ENCODE measurements around the gene TM4SF20. TPM values are rescaled to one million over a fixed set of nuclear protein-coding genes. Genes with fewer than 3 reads are reported as not detected.

TM4SF20 gene
- polyA plus RNA-seq (2011; rRNA removed) (0.82 and 1.1 TPM in 2 replicates), polyA minus RNA-seq (2011; rRNA and poly(A)+ RNA removed) (0.14 and 0.30 TPM in 2 replicates)

GRCh38 chr2:227379095-227379494 lies at the start of gene TM4SF20:
TM4SF20 (minus strand) TSS chr2:227379306; CDS start chr2:227379268, 38 bp downstream.
- ChIA-PET POLR2A (interaction anchor here (2.5 kb wide), 1 partner anchor 9 kb away, joined by 16 read pairs; no protein-coding TSS in a partner anchor), CTCF (interaction anchor here (1.0 to 4.4 kb wide), 6 partner anchors 7 to 387 kb away, joined by 3 to 29 read pairs (median 4); no protein-coding TSS in a partner anchor)
- H3K27ac ChIP-seq (ENCODE audit: low read depth, low read length) = no peak within 1 kb of the TSS
- H3K27me3 ChIP-seq (ENCODE audit: control insufficient read depth, insufficient read depth, low read length) = no peaks in the 10 kb centered on the region
- no peak for DNase-seq (ENCODE audit: low read depth, low spot score)
- no peak within 1 kb of the TSS for H3K4me3 ChIP-seq (ENCODE audit: low read depth, low read length)
- TF ChIP-seq CTCF (IDR thresholded peaks at IDR 0.05; ENCODE audit: low read depth, low read length) = no peak
- H3K9me3 ChIP-seq (ENCODE audit: control insufficient read depth, insufficient read depth, low read length) = no peaks in the 10 kb centered on the region; the same call in 1 of the 2 replicates

GRCh38 chr2:227428731-227429285 lies 49.7 kb upstream of the TM4SF20 start:
- no peak for DNase-seq (ENCODE audit: low read depth, low spot score)
- Histone ChIP-seq H3K27me3 (ENCODE audit: control insufficient read depth, insufficient read depth, low read length) (no peaks in the 10 kb centered on the region), H3K4me3 (ENCODE audit: low read depth, low read length) (no peak overlapping the region), H3K9me3 (ENCODE audit: control insufficient read depth, insufficient read depth, low read length) (peaks cover 13% of the 10 kb centered on the region), H3K27ac (ENCODE audit: low read depth, low read length) (no peak overlapping the region)
- no peak for TF ChIP-seq CTCF (IDR thresholded peaks at IDR 0.05; ENCODE audit: low read depth, low read length)
- CTCF ChIA-PET = interaction anchor here (0.6 kb wide), 1 partner anchor 30 kb away, joined by 3 read pairs; no protein-coding TSS in a partner anchor
- POLR2A ChIA-PET = interaction anchor here (0.6 kb wide), 1 partner anchor 13 kb away, joined by 3 read pairs; no protein-coding TSS in a partner anchor

- no peak for TF ChIP-seq CTCF (IDR thresholded peaks at IDR 0.05; ENCODE audit: low read depth, low read length)
- CTCF ChIA-PET = no interaction called here
- Histone ChIP-seq H3K4me3 (ENCODE audit: low read depth, low read length) (no peak overlapping the region), H3K27ac (ENCODE audit: low read depth, low read length) (no peak overlapping the region), H3K9me3 (ENCODE audit: control insufficient read depth, insufficient read depth, low read length) (no peaks in the 10 kb centered on the region), H3K27me3 (ENCODE audit: control insufficient read depth, insufficient read depth, low read length) (no peaks in the 10 kb centered on the region)
- POLR2A ChIA-PET = no interaction called here
- DNase-seq (ENCODE audit: low read depth, low spot score) = no peak
These were observed 44.8 kb upstream of the TM4SF20 start for GRCh38 chr2:227423656-227424499.

- H3K27ac ChIP-seq (ENCODE audit: low read depth, low read length) = no peak overlapping the region
- ChIA-PET CTCF (no interaction called here), POLR2A (no interaction called here)
- H3K9me3 ChIP-seq (ENCODE audit: control insufficient read depth, insufficient read depth, low read length) = no peaks in the 10 kb centered on the region
- DNase-seq (ENCODE audit: low read depth, low spot score) = no peak
- H3K27me3 ChIP-seq (ENCODE audit: control insufficient read depth, insufficient read depth, low read length) = no peaks in the 10 kb centered on the region
- no peak overlapping the region for H3K4me3 ChIP-seq (ENCODE audit: low read depth, low read length)
- no peak for TF ChIP-seq CTCF (IDR thresholded peaks at IDR 0.05; ENCODE audit: low read depth, low read length)
These were observed 41.3 kb upstream of the TM4SF20 start for GRCh38 chr2:227420087-227421052.
